Superior temporal gyrus (tissue), 1 donor: Measurements from ENCODE around the gene SYN1.

Source experiments
- DNase-seq: peaks from one replicate; pipeline ENCODE4 v3.0.0-alpha.2; 2016; ENCODE audit errors: extremely low spot score

SYN1 gene

DNA sequence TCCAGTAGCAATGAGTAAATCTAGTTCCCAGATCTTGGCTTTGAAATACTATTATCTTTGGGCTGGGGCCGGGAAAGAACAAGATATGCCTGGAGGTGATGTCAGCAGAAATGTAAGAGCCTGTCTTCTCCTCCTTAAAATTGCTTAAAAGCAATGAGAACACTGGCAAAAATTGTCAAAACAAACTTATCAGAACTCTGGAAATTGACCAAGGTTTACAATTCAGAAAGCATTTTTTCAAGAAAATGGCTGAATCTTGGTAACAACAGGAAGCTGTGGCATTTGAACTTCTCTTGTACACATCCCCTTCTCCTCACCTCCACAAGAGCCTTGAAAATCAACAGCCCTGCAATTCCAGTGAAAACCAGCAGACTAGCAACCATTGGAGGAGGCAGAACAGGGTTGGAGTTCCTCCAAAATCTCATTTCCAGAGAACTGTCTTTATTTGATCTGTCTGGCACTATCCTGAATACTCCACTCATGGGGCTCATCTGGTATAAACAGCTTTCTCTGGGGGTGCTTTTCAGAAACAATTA is 23.9 kb downstream of the SYN1 start:
- DNase-seq, result no peak

DNA sequence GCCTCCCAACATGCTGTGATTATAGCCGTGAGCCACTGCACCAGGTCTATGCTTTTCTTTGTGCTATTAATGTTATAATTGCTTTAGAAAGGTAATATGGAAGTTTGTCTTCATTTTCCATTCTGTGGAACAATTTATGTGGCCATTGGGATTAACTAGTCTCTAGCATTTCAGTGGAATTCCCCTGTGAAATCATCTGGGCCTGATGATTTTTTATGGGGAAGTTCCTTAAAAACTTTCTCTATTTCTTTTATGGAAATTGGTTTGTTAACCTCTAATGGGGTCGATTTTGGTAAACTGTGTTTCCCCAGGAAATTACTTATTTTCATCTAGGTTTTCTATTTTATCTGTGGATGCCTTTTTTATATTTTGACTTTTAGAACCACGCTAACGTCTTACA is 26.1 kb downstream of the SYN1 start:
- DNase-seq, result no peak

DNA sequence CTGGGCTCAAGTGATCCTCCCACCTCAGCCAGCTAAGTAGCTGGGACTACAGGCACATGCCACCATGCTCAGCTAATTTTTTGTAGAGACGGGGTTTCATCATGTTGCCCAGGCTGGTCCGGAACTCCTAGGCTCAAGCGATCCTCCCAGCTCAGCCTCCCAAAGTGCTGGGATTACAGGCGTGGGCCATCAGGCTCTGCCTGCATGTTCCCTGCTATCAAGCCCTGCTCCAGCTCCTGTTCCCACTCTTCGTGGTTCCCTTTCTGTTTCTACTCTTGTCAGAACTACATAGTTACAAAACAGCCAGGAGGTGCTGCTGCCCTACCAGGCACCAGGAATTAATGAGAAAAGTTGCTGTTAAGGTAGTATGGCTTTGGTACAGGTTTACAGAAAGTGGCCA is 28.7 kb downstream of the SYN1 start:
- no peak for DNase-seq

DNA sequence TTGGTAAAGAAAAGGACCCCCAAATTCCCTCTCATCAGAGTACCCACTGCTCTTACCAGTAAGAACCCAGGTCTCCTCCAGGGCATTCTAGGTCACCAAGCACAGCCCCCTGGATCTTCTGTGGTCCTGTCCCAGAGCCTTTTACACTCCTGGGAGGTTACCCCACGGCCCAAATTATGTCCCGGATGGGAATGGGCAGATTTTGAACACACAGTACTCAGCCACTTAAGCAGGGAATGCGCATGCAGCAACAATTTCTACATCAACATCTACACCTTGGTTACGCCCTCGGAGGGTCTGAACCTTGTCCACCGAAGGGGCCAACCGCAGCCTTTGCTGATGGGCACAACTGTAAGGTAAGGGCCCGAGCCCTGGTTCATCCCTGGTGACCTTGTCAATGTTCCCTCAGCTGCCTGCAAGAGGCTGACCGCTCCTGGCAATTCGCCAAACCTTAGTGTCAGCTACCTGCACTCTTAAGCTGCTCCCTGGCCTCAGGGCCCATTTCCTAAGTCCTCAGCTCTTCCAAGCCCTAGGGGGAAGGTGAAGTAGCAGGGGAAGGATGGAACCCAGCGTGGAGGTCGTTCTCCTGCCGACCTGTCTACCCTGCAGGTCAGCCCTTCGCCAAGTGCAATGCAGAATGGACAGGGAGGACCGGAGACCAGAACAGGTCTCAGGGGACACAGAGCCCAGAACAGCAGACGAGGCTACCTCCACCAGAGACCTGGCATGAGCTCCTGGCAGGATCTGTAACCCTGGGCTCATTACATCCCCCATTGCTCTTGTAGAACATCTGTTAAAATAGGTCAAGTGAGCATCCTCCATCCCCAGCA is 31.5 kb downstream of the SYN1 start:
- no peak for DNase-seq

DNA sequence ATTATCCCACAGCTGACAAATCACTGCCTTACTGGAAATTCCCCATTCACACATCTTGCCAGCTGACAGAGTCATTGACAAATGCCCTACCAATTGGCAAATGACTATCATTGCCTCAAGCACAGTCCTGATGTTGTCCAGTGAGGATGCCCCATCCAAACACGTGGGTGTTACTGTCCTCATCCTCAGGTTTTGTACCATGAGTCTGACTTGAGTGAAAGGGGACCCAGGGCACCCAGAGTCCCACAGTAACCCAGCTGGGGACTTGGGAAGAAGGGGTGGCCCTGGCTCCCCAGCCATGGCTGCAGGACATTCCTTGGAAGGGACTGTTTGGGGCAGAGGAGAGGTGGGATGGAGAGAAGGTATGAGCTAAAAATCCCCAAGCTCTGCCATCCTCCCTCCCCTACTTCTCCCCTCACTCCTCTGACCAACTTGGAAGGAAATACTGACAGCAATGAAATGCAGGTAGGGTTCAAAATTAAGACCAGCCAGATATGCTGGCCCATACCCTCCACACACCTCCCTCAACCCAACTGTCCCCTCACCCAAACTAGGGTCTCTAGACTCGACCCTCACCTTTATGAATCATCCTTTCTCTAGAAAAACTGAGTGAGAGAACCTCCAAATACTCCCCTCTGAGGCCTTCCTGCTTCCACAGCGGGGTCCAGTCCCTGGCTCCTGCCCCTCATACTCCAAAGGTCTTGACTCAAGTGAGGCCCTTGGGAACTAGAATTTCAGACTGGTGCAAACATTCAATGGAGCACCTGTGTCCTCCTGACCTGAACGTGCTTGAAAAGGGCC is 32.4 kb downstream of the SYN1 start:
- DNase-seq, result no peak

DNA sequence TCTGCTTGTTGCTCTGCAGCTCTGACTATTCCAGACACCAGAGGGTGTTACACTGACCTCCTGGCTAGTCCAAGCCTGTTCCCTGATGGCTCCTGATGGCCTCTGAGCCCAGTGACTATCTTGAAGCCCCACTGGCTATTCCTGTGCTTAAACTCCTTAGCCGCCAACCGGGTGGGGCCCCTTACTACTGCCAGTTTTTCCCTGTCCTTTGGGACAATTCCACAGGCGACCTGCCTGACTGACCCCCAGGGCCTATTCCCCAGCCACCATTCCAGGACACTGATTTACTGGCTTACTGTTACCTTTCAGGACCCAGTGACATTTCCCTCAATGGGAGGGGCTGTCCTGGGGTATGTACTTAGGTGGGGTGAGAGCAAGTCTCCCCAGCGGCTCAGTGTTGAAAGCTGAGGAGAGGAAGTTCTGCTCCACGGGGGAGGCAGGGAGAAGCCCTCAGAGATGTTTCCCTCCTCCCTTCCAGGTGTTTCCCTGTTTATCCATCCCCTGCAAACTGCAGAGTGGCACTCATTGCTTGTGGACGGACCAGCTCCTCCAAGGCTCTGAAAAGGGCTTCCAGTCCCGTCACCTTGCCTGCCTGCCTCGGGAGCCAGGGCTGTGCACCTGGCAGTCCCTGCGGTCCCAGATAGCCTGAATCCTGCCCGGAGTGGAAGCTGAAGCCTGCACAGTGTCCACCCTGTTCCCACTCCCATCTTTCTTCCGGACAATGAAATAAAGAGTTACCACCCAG is 33.4 kb downstream of the SYN1 start:
- no peak for DNase-seq

DNA sequence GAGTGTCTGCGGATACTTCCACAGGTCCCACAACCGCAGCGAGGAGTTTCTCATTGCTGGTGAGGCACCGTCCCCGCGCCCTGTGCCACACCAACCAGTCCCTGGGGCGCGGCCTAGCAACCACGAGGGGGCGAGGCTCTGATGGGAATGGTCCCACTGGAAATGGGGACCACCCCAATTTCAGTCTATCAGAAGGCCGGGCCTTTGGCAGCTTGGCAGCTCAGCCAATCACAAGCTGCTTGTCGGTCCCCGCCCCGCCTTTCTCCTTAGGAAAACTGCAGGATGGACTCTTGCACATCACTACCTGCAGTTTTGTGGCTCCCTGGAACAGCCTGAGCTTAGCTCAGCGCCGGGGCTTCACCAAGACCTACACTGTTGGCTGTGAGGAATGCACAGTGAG is 34.4 kb downstream of the SYN1 start:
- DNase-seq, result no peak

DNA sequence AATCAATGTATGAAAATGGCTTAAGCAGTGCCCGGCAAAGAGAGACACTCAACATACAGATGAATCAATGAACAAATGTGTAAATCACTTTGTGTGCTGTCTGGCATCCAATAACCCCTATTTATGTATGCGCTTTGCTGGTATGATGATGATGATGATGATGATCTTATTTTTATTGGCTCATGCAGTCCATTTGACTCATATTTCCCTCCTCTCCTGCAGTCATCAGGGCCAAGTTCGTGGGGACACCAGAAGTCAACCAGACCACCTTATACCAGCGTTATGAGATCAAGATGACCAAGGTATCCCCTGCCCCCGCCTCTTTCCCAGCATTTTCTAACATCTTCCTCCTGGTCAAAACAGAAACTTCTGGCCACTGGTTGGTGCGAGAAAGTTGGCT is 34.9 kb downstream of the SYN1 start:
- no peak for DNase-seq

DNA sequence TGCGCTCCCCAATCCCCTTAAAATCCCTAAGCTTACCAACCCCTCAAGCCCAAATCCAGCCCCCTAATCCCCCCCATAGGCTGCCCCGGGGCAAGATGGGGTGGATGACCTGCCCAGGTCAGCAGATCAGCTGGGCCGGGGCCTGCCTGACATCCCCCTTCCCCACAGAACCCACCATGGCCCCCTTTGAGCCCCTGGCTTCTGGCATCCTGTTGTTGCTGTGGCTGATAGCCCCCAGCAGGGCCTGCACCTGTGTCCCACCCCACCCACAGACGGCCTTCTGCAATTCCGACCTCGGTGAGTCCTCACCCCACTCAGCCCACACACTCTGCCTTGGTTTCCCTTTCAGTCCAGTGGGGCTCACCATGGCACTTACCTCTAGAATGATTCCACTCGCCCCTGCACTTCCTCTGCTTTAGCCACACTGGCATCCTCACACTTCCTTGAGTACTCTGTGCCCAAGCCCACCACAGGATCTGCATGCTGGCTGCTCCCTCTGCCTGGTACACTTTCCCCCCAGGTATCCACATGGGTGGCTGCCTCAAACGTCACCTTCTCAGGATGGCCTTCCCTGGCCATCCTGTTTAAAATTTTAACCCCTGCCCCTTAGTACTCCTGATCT is 36.3 kb downstream of the SYN1 start:
- no peak for DNase-seq

DNA sequence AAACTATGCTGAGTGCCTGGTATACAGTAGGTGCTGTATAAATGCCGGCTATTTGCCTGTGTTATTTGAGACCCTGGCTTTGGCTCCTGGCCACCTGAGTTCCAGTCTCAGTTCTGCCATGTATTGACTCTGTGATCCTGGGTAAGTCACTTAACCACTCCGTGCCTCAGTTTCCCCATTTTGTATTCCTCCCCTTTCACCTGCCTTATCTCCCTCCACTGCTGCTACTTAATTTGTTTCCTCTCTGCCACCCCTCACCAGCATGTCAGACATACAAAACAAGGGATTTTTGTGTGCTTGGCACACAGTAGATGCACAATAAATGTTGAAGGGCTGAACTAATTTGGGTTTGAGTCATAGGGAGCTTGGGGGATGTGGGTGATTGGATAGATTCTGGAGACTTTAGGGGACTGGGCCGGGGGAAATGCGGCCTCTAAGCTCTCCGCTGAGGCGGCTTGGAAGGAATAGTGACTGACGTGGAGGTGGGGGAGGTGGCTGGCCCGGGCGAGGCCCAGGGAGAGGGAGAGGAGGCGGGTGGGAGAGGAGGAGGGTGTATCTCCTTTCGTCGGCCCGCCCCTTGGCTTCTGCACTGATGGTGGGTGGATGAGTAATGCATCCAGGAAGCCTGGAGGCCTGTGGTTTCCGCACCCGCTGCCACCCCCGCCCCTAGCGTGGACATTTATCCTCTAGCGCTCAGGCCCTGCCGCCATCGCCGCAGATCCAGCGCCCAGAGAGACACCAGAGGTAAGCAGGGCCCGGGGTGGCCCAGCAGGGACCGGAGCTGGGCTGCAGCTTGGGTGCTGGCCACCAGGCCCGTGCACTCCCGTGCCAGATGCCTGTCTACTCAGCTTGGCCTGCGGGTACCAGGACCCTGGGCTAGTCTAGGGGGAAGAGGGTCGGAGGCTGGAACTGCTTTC is 37.7 kb downstream of the SYN1 start, which contains the start of gene TIMP1:
Gene TIMP1 (plus strand): TSS at position 706 of the 917 bp plus-strand sequence. CDS start 980 bp downstream, outside the sequence.
- no peak for DNase-seq

DNA sequence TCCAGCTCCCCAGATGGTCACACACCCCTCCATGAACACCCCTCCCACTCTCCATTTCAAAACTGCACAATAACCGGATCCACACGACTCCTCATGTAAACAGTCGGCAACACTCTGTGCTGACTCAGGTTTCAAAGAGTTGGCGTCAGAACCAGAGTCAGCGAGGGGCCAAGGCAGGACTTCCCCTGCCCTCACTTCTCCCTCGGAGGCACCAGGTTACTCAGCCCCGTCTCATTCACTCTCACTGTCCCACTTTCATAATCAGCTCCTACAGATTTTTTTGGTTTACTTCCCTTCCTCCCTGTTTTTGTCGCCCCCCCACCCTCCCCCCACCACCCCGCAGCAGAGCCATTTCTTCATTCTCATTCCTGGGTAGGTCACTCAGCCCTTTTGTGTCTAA is 40.1 kb downstream of the SYN1 start:
- DNase-seq, result no peak

DNA sequence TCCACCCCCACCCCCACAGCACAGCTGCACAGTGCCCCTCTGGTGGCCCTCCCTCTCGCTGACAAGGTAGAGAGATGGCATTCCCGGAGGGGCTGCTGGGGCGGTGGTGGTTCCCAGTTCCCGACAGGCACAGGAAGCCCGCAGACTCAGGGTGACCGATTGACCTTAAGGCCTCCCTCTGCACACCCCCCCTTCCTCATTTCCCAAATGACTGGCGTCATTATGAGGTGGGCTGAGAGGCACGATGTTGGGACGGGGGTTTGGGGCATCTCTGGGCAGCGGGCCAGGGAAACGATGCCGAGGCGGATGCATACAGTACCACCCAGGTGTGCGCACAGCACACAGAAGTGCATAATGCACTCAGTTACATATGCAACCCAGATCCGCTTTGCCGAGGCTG is 41.0 kb downstream of the SYN1 start:
- no peak for DNase-seq

DNA sequence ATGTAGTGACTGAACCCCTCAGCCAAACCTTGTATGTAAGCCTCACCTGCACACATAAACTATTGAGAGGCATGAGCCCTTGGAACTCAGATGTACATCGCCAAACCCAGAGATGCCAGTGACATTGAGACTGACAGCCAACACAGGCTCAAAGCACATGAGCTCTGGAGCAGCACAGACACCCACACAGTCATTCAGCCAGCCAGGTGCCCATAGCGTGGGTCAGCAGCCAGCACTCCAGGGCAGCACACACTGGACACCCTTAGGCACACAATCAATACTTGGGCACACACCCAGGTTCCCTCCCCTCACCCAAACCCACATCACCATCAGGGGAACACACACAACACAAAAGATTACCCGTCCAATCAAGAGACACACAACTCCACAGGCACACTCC is 41.8 kb downstream of the SYN1 start:
- no peak for DNase-seq

DNA sequence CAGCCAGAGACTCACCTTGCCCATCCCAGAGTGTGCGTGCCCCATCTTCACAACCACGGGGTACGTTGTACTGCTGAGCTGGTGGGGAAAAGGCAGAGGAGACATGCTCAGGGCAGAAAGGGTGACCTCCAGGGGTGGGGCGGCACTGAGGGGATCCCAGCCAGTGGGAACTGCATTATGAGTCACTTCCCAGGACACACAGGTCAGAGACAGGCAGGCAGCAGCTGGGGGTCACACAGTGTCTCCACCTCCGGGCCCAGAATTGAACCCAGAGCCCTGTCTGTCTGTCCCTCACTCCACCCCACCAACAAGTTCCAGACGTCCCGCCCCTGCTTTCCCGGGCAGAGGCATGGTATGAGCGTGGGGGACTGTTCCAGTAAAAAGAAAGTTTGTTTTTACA is 42.2 kb downstream of the SYN1 start:
- DNase-seq, result no peak

DNA sequence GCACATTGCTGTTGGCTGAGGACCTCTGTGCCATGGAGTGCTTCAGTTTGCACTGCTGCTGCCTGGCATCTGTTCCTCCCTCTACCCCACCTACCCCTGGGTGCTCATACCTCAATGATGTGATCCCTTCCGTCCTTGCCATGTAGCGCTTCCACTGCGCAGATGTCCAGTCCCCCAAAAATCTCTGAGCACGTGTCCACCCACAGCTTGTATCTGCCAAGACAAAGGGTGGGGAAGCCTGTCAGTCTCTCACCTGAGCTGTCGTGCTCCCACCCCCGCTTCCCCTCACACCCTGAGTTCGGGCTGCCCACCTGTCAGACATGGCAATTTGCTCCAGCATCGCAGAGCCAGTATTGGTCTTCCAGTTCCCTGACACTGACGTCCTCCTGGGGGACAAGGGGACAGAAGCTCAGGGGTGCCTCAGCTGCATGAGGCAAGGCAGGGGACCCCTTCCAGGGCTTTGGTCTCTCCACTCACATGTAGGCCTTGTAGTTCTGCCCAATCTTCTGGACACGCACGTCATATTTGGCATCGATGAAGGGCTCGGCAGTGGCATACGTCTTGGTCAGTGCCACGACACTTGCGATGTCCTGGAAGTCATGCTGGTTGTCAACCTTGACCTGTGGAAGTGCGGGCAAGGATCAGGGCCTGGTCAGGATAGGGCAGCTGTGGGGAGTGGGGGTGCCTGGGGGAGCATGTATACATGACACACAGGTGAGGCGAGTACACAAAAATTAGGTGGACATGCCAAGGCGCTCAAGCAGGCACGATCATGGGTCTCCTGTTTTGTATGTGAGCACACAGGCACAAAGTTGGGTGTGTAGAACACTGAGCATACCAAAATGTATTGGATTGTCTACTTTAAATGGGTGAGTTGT is 43.4 kb downstream of the SYN1 start:
- no peak for DNase-seq

DNA sequence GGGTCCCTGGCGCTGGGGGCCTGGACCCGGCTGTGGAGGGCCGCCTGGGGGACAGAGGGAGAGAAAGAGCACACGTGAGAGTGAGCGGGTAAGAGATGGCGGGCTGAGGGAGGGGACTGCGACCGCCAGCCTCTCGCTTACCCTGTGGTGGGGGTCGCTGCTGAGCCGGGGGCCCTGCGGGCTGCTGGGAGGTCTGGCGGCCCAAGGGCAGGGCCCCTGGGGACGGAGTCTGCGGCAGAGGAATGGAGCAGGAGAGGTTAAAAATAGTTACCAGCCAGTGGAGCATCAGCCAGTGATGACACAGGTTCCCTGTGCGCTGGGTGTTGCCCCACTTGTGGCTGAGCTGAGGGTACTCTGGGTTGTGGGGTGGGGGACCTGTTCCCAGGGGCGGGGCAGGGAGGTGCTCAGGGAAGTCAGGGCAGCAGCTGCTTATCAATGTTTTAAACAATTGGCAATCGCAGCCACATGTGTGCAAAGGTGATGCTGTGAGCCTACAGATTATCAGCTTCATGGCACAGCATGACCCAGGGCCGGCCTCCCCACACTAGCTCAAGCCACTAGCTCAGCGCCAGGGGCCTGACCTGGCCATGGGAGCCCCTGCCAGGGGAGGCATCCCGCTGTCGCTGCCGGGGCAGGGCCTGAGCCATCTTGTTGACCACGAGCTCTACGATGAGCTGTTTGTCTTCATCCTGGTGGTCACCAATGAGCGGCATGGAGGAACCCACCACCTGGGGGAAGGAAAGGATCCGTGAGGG is 44.9 kb downstream of the SYN1 start:
- no peak for DNase-seq

DNA sequence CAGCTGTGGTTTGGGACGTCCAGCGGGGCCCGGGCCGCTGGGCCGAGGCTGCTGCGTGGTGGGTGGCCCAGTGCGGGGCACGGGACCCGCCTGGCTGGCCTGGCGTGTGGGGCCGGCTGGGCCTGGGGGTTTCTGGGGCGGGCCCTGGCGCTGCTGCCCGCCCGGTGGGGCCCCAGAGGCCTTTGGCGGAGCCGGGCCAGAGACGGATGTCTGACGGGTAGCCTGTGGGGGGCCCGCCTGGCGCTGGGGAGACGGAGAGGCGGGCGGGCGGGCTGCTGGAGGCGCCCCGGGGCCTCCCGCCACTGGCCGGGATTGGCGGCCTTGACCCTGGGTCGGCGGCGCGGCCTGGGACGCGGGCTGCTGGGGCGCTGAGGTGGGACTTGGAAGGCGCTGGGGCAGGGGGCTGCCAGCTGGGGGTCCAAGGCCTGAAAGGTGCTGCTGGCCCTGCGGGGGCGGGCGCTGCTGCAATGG is 45.5 kb downstream of the SYN1 start:
- no peak for DNase-seq

DNA sequence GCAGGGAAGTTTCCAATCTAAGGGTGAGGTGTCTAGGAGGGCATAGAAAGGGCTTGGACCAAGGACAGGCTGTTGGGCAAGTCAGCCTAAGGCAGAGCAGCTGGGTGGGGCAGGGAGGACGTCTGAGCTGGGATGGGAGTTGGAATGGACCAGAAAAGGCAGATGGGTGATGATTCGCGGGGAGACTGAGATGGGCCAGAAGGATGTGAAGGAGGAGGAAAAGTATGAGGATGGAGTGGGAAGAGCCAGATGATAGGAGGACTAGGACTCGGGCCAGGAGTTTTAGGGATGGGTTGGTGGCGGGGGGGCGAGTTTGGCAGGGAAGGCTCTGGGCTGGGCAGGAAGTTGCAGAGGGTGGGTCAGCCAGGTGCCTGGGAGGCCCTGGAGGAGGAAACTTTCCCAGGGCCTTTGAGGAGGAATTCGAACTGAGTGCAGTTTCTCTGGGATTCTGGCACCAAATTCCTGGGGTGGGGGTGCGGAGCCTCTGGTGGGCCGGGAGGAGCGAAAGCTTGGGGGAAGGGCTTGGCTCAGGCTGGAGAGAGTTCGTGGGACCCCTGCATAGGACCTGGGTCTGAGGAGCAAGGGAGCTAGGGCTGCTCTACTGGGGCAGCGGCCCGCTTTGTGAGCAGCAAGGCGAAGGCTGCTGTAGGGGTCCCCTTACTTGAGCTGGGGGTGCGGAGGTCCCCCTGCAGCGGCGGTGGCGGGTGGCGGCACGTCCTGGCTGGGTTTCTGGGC is 46.1 kb downstream of the SYN1 start:
- no peak for DNase-seq
